WTC11 (cell line): Measurements from ENCODE around the gene NR2F1. TPM values are rescaled to one million over a fixed set of nuclear protein-coding genes. Genes with fewer than 3 reads are reported as not detected.

ENCODE experiments used
- ATAC-seq: fragments of 200-7000 bp; cut with Tn5 transposase; 2 replicates; pipeline ENCODE4 v1.10.0; 2021; ENCODE audit warnings: mild to moderate bottlenecking, moderate library complexity
- CTCF ChIA-PET: fragments of 300-600 bp; sonication (Branson Sonifier 250); formaldehyde crosslinking; loops from one replicate; lab custom pipeline; 2021; ENCODE audit warnings: antibody characterized with exemption; lab: Charles Lee
- POLR2A ChIA-PET: fragments of 350-600 bp; sonication (Branson Sonifier 250); formaldehyde crosslinking; loops from one replicate; lab custom pipeline; 2021; ENCODE audit warnings: antibody characterized with exemption; lab: Charles Lee
- DNase-seq: peaks from one replicate; pipeline ENCODE4 v3.0.0; 2021; ENCODE audit warnings: low spot score
- H3K27ac Mint-ChIP-seq: 2 replicates; pipeline ENCODE4 v1.8.0; 2021; ENCODE audit warnings: mixed read lengths
- H3K27me3 Mint-ChIP-seq: 2 replicates; pipeline ENCODE4 v1.8.0; 2021; ENCODE audit warnings: low read depth, mild to moderate bottlenecking, moderate library complexity, mixed read lengths
- H3K36me3 Mint-ChIP-seq: 2 replicates; pipeline ENCODE4 v1.8.0; 2021; ENCODE audit warnings: mixed read lengths
- H3K4me1 Mint-ChIP-seq: 2 replicates; pipeline ENCODE4 v1.8.0; 2022; ENCODE audit warnings: mixed read lengths
- H3K4me3 Mint-ChIP-seq: 2 replicates; pipeline ENCODE4 v1.8.0; 2021; ENCODE audit warnings: mild to moderate bottlenecking, moderate library complexity, mixed read lengths
- H3K9me3 Mint-ChIP-seq: 2 replicates; pipeline ENCODE4 v1.8.0; 2021; ENCODE audit warnings: mixed read lengths
- AR ChIP-seq: fragments of 250-450 bp; sonication (Bioruptor Pico); IDR thresholded peaks from 2 replicates; pipeline ENCODE4 v1.9.0; 2021; ENCODE audit warnings: mild to moderate bottlenecking
- ARID4B ChIP-seq: sonication (generic); formaldehyde crosslinking; IDR thresholded peaks from 2 replicates; pipeline ENCODE4 v1.8.0; 2023; ENCODE audit warnings: missing genetic modification reagents, mild to moderate bottlenecking, borderline replicate concordance
- E2F1 ChIP-seq: sonication (generic); formaldehyde crosslinking; IDR thresholded peaks from 2 replicates; pipeline ENCODE4 v1.8.0; 2022; ENCODE audit warnings: mild to moderate bottlenecking, missing genetic modification reagents
- E2F4 ChIP-seq: sonication (generic); formaldehyde crosslinking; IDR thresholded peaks from 2 replicates; pipeline ENCODE4 v1.8.1; 2022; ENCODE audit warnings: low read depth, mild to moderate bottlenecking, moderate library complexity, missing genetic modification reagents, borderline replicate concordance
- HMGXB4 ChIP-seq: sonication (generic); formaldehyde crosslinking; IDR thresholded peaks from 2 replicates; pipeline ENCODE4 v1.8.1; 2023; ENCODE audit warnings: mild to moderate bottlenecking, moderate library complexity, missing genetic modification reagents
- OVOL2 ChIP-seq: fragments of 250-450 bp; sonication (Bioruptor Pico); IDR thresholded peaks from 2 replicates; pipeline ENCODE4 v1.9.0; 2021; ENCODE audit warnings: mild to moderate bottlenecking, borderline replicate concordance
- TEAD4 ChIP-seq: sonication (generic); formaldehyde crosslinking; IDR thresholded peaks from 2 replicates; pipeline ENCODE4 v1.8.0; 2022; ENCODE audit warnings: mild to moderate bottlenecking, missing genetic modification reagents
- ZBTB43 ChIP-seq: sonication (generic); formaldehyde crosslinking; IDR thresholded peaks from 2 replicates; pipeline ENCODE4 v1.8.1; 2023; ENCODE audit warnings: mild to moderate bottlenecking, missing genetic modification reagents
- ZNF281 ChIP-seq: sonication (generic); formaldehyde crosslinking; IDR thresholded peaks from 2 replicates; pipeline ENCODE4 v1.8.0; 2023; ENCODE audit warnings: mild to moderate bottlenecking, missing genetic modification reagents
- ZNF532 ChIP-seq: fragments of 250-450 bp; sonication (Bioruptor Pico); IDR thresholded peaks from 2 replicates; pipeline ENCODE4 v1.9.0; 2021; ENCODE audit warnings: mild to moderate bottlenecking, borderline replicate concordance
- total RNA-seq: library from RNA; stranded (reverse); gene quantifications from 3 replicates; pipeline ENCODE4 v1.2.3, GENCODE V29; 2021

The NR2F1 gene
- total RNA-seq, 1 experiment from 2014 or later, result 0.31 TPM

- peak; percentile 69; the same call in 1 of the 2 replicates for TF ChIP-seq ARID4B (CRISPR knock-in tag)
- TF ChIP-seq ZBTB43, result no peak; the same call in 1 of the 2 replicates
- TF ChIP-seq HMGXB4 (CRISPR knock-in tag), result peak; percentile 72; the same call in 1 of the 2 replicates
- TF ChIP-seq, all 79 proteins: peak for 6
Measured at GRCh38 chr5:93570294-93571113, 12.5 kb upstream of the NR2F1 start (continued).

GRCh38 chr5:93571114-93571949 is 11.7 kb upstream of the NR2F1 start:
- ChIA-PET POLR2A (interaction anchor here (1.1 kb wide), 2 partner anchors 27 to 36 kb away, joined by 3 read pairs; no protein-coding TSS in a partner anchor), CTCF (interaction anchor here (0.6 to 3.6 kb wide), 8 partner anchors 13 to 685 kb away, joined by 3 to 15 read pairs (median 4); no protein-coding TSS in a partner anchor)
- no peak overlapping the region for H3K27ac Mint-ChIP-seq
- peaks cover 47% of the 10 kb centered on the region for H3K4me1 Mint-ChIP-seq
- ATAC-seq (peak; percentile 27), DNase-seq (peak; percentile 66)
- peak overlapping the region; percentile 69 for H3K4me3 Mint-ChIP-seq
- H3K9me3 Mint-ChIP-seq, result no peaks in the 10 kb centered on the region
- H3K36me3 Mint-ChIP-seq, result no peaks in the 10 kb centered on the region
- peaks cover 11% of the 10 kb centered on the region for H3K27me3 Mint-ChIP-seq
- no peak for TF ChIP-seq TEAD4
- no peak for TF ChIP-seq ZNF532 (CRISPR knock-in tag)
- TF ChIP-seq ZNF281 (CRISPR knock-in tag), result no peak
- no peak for TF ChIP-seq AR (CRISPR knock-in tag)
- no peak for TF ChIP-seq E2F1
- TF ChIP-seq E2F4 (CRISPR knock-in tag), result no peak
- TF ChIP-seq OVOL2, result no peak
